Retina (tissue), 1 donor: ENCODE data around the gene C1QL1.
"Not testable (repeated sequence)": the region's sequence is repeated elsewhere in the genome, so short reads cannot be mapped to it uniquely, and the experiment has no call there.

ENCODE experiments used
- DNase-seq: peaks from one replicate; pipeline ENCODE4 v3.0.0-alpha.2; 2016

Gene C1QL1

GRCh38 chr17:44959821-44960531, 8.1 kb downstream of the C1QL1 start:
- no peak for DNase-seq

GRCh38 chr17:44956998-44957981, 10.8 kb downstream of the C1QL1 start:
- no peak for DNase-seq

GRCh38 chr17:44955674-44956425, 12.3 kb downstream of the C1QL1 start:
- no peak for DNase-seq

- DNase-seq, result no peak
Measured at GRCh38 chr17:44952946-44953475, 15.1 kb downstream of the C1QL1 start.

- no peak for DNase-seq
Measured at GRCh38 chr17:44948315-44948795, 19.7 kb downstream of the C1QL1 start.

GRCh38 chr17:44947461-44948314, 20.4 kb downstream of the C1QL1 start, which contains the start of gene KIF18B:
Gene KIF18B, minus strand, starts transcription at chr17:44947773. Its CDS starts 11,429 bp downstream, at chr17:44936344.
- peak; percentile 93 for DNase-seq

- not testable (repeated sequence) for DNase-seq
Measured at GRCh38 chr17:44945652-44946051, 22.5 kb downstream of the C1QL1 start.

- no peak for DNase-seq
Measured at GRCh38 chr17:44942456-44942855, 25.6 kb downstream of the C1QL1 start.

GRCh38 chr17:44941712-44942331, 26.3 kb downstream of the C1QL1 start:
- no peak for DNase-seq

- no peak for DNase-seq
Measured at GRCh38 chr17:44940768-44941167, 27.3 kb downstream of the C1QL1 start.

- DNase-seq, result no peak
Measured at GRCh38 chr17:44940317-44940716, 27.8 kb downstream of the C1QL1 start.

- DNase-seq, result no peak
Measured at GRCh38 chr17:44935116-44935515, 33.0 kb downstream of the C1QL1 start.

GRCh38 chr17:44934745-44935105, 33.4 kb downstream of the C1QL1 start:
- DNase-seq, result no peak

- no peak for DNase-seq
Measured at GRCh38 chr17:44933824-44934744, 34.0 kb downstream of the C1QL1 start.

GRCh38 chr17:44932787-44933097, 35.4 kb downstream of the C1QL1 start:
- DNase-seq, result no peak

- no peak for DNase-seq
Measured at GRCh38 chr17:44932096-44932786, 35.9 kb downstream of the C1QL1 start.

- DNase-seq, result no peak
Measured at GRCh38 chr17:44931376-44931775, 36.7 kb downstream of the C1QL1 start.

- DNase-seq, result no peak
Measured at GRCh38 chr17:44930667-44931066, 37.4 kb downstream of the C1QL1 start.

- DNase-seq, result no peak
Measured at GRCh38 chr17:44928950-44929720, 39.0 kb downstream of the C1QL1 start.
